Spleen (tissue), 11 donors: ENCODE measurements around the gene KIF21A. TPM values are rescaled to one million over a fixed set of nuclear protein-coding genes. Genes with fewer than 3 reads are reported as not detected.

ENCODE experiments used
- DNase-seq: peaks from one replicate; pipeline ENCODE4 v3.0.0-alpha.2; 2020
- H3K27ac ChIP-seq, 8 donors: fragments of 200-600 bp; sonication (generic) in 7 of 8; 1 replicate in 4 of 8; 2 replicates in 4 of 8; pipeline versions ENCODE4 v1.5.0 to v1.8.0; 2016 to 2021; ENCODE audit warnings: inconsistent platforms in 4 of 8, mild to moderate bottlenecking in 4 of 8, moderate library complexity in 1 of 8
- H3K27me3 ChIP-seq, 7 donors: fragments of 200-600 bp; sonication (generic) in 6 of 7; replicated peaks in 1 of 7; 1 replicate in 4 of 7; 2 replicates in 3 of 7; pipeline versions ENCODE4 v1.5.0 to v1.8.0; 2016 to 2021; ENCODE audit warnings: inconsistent platforms in 3 of 7, mild to moderate bottlenecking in 1 of 7
- H3K36me3 ChIP-seq, 6 donors: fragments of 200-600 bp; sonication (generic) in 5 of 6; 1 replicate in 4 of 6; 2 replicates in 2 of 6; pipeline versions ENCODE4 v1.5.0 to v1.8.0; 2016 to 2021; ENCODE audit warnings: inconsistent platforms in 2 of 6
- H3K4me1 ChIP-seq, 6 donors: fragments of 200-600 bp; sonication (generic) in 5 of 6; 1 replicate in 3 of 6; 2 replicates in 3 of 6; pipeline versions ENCODE4 v1.5.0 to v1.8.0; 2016 to 2021; ENCODE audit warnings: inconsistent platforms in 3 of 6
- H3K4me3 ChIP-seq, 8 donors: fragments of 200-600 bp; sonication (generic) in 7 of 8; 1 replicate in 4 of 8; 2 replicates in 4 of 8; pipeline versions ENCODE4 v1.5.0 to v1.8.0; 2016 to 2021; ENCODE audit warnings: inconsistent platforms in 4 of 8, mild to moderate bottlenecking in 4 of 8, moderate library complexity in 2 of 8
- H3K9me3 ChIP-seq, 8 donors: fragments of 200-600 bp; sonication (generic) in 7 of 8; 1 replicate in 4 of 8; 2 replicates in 4 of 8; pipeline versions ENCODE4 v1.5.0 to v1.8.0; 2016 to 2021; ENCODE audit warnings: inconsistent platforms in 4 of 8
- POLR2A ChIP-seq, 3 donors: fragments of 450-650 bp; IDR thresholded peaks; one replicate each; pipeline ENCODE4 v1.5.1; 2017; ENCODE audit warnings: antibody characterized with exemption in 3 of 3, mild to moderate bottlenecking in 1 of 3
- POLR2AphosphoS5 ChIP-seq, 3 donors: sonication (generic); formaldehyde crosslinking; IDR thresholded peaks; one replicate each; pipeline ENCODE4 v1.5.1; 2017; ENCODE audit warnings: antibody characterized with exemption in 3 of 3
- WGBS, 5 donors: extraction: QIAGEN DNeasy Blood & Tissue Kit in 3 of 5; methylation state at CpG; one replicate each; pipeline versions ENCODE4 v1.1.5 to v1.1.7; 2013 to 2018; 5-methylcytosine and 5-hydroxymethylcytosine counted together
- intact Hi-C: fragments of 100-400 bp; cut with DNase I; formaldehyde crosslinking; loops from one replicate; pipeline ENCODE4 v1.15.0; 2023; ENCODE audit warnings: low total_unique reads
- polyA plus RNA-seq, 3 donors: library from polyadenylated mRNA; stranded (reverse); fragments of 200-250 nt; gene quantifications; one replicate each; pipeline ENCODE4 v1.2.1, GENCODE V29; 2013
- total RNA-seq, 7 donors: library from RNA; depleted of rRNA in 3 of 7; stranded (reverse); fragments of >200 nt in 3 of 7; fragmentation: NEBNext Ultra II Directional in 4 of 7; extraction: Animal tissue kit (Norgen Biotek cat#: 25700) in 4 of 7; gene quantifications; one replicate each; pipeline versions ENCODE4 v1.1.0 to v1.2.1, GENCODE V29; 2016 to 2021
- TF ChIP-seq, protein P1 (sequence below), 11 experiments: fragments of 200-600 bp in 7 of 11; fragments of 450-650 bp in 4 of 11; sonication (generic) in 4 of 11; IDR thresholded peaks in 8 of 11; conservative IDR thresholded peaks in 3 of 11; 1 replicate in 7 of 11; 2 replicates in 4 of 11; pipeline versions ENCODE4 v1.4.0 to v1.8.0; 2016 to 2021; ENCODE audit warnings: antibody characterized with exemption in 11 of 11, inconsistent platforms in 4 of 11, mild to moderate bottlenecking in 1 of 11
- donor health status: healthy with polysubstance abuse.
- donor health status: DM: no; HTN: no; CAD: no; lungs with moderate emphysema.
- donor health status: DM: no; HTN: no; CAD: no.
- donor health status: Bipolar disorder and iron deficiency.
- donor health status: healthy.
- donor health status: DM: no; HTN: no; CAD: no.
- donor health status: DM: yes; HTN: yes; CAD: no.

The KIF21A gene
- total and polyA plus RNA-seq, 10 donors, result 1.0 to 47.1 (median 11.8) TPM

DNA sequence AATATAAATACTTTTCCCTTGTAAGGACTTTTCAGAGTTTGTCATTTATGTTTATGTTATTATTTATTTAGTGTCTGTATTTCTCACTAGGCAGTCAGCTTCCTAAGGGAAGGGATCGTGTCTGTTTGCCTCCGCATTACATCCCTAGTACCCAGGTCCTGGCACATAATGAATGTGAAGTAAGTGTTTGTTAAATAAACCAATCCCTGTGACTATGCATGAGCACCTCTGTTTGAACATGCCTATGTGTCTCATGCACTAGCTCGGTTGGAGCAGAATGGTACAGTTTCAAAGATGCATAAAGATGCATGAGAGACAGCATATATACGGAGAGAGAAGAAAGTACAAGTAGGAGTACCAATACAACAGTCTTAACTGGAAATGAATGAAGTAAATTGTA is 99.3 kb downstream of the KIF21A start:
- no peaks in the 10 kb centered on the region for H3K36me3 ChIP-seq
- no peak for DNase-seq
- TF ChIP-seq POLR2AphosphoS5 (IDR thresholded peaks at IDR 0.05) (no peak), POLR2A (IDR thresholded peaks at IDR 0.05) (no peak)
- TF ChIP-seq, protein P1, sequence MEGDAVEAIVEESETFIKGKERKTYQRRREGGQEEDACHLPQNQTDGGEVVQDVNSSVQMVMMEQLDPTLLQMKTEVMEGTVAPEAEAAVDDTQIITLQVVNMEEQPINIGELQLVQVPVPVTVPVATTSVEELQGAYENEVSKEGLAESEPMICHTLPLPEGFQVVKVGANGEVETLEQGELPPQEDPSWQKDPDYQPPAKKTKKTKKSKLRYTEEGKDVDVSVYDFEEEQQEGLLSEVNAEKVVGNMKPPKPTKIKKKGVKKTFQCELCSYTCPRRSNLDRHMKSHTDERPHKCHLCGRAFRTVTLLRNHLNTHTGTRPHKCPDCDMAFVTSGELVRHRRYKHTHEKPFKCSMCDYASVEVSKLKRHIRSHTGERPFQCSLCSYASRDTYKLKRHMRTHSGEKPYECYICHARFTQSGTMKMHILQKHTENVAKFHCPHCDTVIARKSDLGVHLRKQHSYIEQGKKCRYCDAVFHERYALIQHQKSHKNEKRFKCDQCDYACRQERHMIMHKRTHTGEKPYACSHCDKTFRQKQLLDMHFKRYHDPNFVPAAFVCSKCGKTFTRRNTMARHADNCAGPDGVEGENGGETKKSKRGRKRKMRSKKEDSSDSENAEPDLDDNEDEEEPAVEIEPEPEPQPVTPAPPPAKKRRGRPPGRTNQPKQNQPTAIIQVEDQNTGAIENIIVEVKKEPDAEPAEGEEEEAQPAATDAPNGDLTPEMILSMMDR (IDR thresholded peaks at IDR 0.05 in 8 of 11, conservative IDR thresholded peaks at IDR 0.05 in 3 of 11), result no peak
- H3K9me3 ChIP-seq, result no peaks in the 10 kb centered on the region
- intact Hi-C loops, result no loop called here
- no peak overlapping the region for H3K4me3 ChIP-seq
- WGBS, 5 donors, result 91 to 94% (median 92%) methylated on average over 4 of the region's 4 CpGs
- H3K4me1 ChIP-seq, result no peaks in the 10 kb centered on the region
- no peaks in the 10 kb centered on the region for H3K27me3 ChIP-seq
- no peak overlapping the region for H3K27ac ChIP-seq

DNA sequence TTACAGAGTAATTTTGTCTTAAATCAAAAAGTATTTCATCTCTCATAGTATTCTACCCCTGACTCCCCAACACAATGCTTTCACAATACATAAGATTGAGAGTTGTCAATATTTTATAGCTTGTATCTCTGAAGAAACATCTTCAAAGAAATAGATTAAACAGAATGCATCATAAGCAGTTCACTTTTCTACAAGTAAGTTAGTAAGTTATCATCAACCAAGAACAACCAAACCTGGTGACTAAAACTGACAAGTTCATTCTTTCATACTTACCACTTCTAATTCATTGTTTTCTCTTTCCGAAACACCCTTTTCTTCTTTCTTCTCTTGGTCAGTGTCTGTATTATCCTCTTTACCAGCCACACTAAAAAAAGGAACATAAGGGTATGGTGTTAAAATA is 101.2 kb downstream of the KIF21A start:
- DNase-seq, result no peak
- 88 to 97% (median 96%) methylated on average over 1 of the region's 1 CpG for WGBS, 5 donors
- TF ChIP-seq POLR2A (IDR thresholded peaks at IDR 0.05), result no peak
- TF ChIP-seq, protein P1 (IDR thresholded peaks at IDR 0.05 in 8 of 11, conservative IDR thresholded peaks at IDR 0.05 in 3 of 11), result no peak
- no peak for TF ChIP-seq POLR2AphosphoS5 (IDR thresholded peaks at IDR 0.05)
- intact Hi-C loops, result no loop called here
- Histone ChIP-seq H3K4me3 (no peak overlapping the region), H3K4me1 (no peaks in the 10 kb centered on the region), H3K27me3 (no peaks in the 10 kb centered on the region), H3K27ac (no peak overlapping the region), H3K9me3 (no peaks in the 10 kb centered on the region), H3K36me3 (no peaks in the 10 kb centered on the region)

DNA sequence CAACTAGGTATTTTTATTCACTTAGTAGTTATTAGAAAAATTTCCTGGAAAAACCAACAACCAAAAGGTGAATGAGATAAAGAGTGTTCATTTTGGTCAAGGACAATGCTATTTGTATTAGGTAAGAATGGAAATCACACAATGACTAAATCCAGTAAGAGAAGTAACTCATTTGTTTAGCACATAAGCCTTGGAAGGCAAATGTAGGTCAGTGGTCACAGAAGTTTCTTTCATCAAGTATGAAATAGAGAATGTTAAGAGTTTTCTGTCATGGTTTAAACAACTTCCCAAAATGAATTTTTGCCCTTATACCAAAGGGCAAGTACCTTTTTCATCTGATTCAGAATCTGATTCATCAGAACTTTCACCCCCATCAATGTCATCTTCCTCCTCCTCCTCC is 101.7 kb downstream of the KIF21A start:
- no peak for DNase-seq
- H3K4me1 ChIP-seq, result no peaks in the 10 kb centered on the region
- H3K27ac ChIP-seq, result no peak overlapping the region
- TF ChIP-seq POLR2AphosphoS5 (IDR thresholded peaks at IDR 0.05), result no peak
- intact Hi-C loops, result no loop called here
- no peaks in the 10 kb centered on the region for H3K9me3 ChIP-seq
- H3K36me3 ChIP-seq, result no peaks in the 10 kb centered on the region
- no peak overlapping the region for H3K4me3 ChIP-seq
- H3K27me3 ChIP-seq, result no peaks in the 10 kb centered on the region

DNA sequence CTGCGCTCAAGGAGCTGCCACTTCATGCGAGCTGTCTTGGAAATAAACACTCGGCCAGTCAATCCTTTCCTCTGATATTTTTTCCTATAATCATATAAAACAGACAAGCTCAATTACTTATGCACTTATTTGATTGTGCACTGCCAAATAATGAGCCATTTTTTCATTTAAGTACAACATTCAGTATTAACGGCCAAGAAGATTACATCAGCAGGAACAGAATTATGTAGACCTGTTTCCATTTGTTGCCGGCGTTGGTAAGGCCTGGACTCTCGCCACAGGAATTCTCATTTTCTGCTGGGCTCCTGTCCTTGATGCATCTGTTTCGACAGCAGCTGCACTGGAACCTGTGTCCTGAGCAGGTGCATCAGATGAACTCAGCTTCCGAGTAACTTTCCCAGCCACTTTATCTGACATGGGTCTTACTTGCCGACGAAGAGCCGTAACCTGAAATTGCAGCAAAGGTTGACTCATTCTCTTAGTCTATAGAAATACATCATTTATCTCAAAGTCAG is 110.2 kb downstream of the KIF21A start:
- peaks cover 0 to 24% (median 0%) of the 10 kb centered on the region in 6 donors for H3K36me3 ChIP-seq
- no peaks in the 10 kb centered on the region for H3K4me1 ChIP-seq
- DNase-seq, result no peak
- intact Hi-C loops, result no loop called here
- H3K4me3 ChIP-seq, result no peak overlapping the region
- no peaks in the 10 kb centered on the region for H3K9me3 ChIP-seq
- H3K27ac ChIP-seq, result peak overlapping the region in 2 of 8 donors; percentile 33 to 62
- WGBS, 5 donors, result 93 to 97% (median 95%) methylated on average over 12 of the region's 12 CpGs
- TF ChIP-seq POLR2AphosphoS5 (IDR thresholded peaks at IDR 0.05), result no peak
- TF ChIP-seq, protein P1 (IDR thresholded peaks at IDR 0.05 in 8 of 11, conservative IDR thresholded peaks at IDR 0.05 in 3 of 11), result no peak
- no peak for TF ChIP-seq POLR2A (IDR thresholded peaks at IDR 0.05)
- no peaks in the 10 kb centered on the region for H3K27me3 ChIP-seq
